ENCODE data around the gene HS3ST4. TPM values are rescaled to one million over a fixed set of nuclear protein-coding genes. Genes with fewer than 3 reads are reported as not detected.

HS3ST4 gene
- total and polyA plus RNA-seq, 10 of the 15 experiments (the other 5 are each of a cell fraction or from before 2014, with no cell fraction given): 0.05 TPM; not detected in 9

DNA sequence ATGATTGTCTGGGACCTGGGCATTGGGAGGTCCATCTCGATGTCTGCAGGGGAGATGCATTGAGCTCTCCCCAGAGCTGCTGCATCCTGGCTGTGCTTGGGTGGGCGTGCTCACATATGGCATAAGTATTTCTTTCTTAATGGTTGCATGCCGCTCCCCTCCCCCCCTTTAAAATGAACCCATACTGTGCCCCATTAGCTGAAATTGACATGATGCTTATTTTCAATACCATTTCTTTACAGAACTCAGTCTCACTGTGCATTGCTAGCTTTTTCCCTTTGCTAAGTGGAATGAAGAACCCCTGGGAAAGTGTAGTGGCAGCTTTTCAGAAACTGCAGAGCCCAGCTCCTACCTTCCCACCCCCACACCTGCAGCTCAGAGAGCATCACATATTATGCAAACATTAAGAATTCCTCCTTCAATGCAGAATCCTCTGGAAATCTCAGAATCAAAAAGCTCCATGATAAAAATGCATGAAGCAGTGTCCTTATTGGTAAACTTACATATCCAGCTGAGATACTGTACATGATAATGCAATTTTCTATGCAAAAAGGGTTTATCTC lies 56.4 kb downstream of the HS3ST4 start (continued):
- TF ChIP-seq MTA2 (IDR thresholded peaks at IDR 0.05; ENCODE audit: low read depth) (no peak), NFYA (IDR thresholded peaks at IDR 0.05; ENCODE audit: borderline replicate concordance, low read depth, low read length) (no peak), SRF (IDR thresholded peaks at IDR 0.05; ENCODE audit: low read depth in 2 of 2, low read length in 2 of 2) (no peak)

DNA sequence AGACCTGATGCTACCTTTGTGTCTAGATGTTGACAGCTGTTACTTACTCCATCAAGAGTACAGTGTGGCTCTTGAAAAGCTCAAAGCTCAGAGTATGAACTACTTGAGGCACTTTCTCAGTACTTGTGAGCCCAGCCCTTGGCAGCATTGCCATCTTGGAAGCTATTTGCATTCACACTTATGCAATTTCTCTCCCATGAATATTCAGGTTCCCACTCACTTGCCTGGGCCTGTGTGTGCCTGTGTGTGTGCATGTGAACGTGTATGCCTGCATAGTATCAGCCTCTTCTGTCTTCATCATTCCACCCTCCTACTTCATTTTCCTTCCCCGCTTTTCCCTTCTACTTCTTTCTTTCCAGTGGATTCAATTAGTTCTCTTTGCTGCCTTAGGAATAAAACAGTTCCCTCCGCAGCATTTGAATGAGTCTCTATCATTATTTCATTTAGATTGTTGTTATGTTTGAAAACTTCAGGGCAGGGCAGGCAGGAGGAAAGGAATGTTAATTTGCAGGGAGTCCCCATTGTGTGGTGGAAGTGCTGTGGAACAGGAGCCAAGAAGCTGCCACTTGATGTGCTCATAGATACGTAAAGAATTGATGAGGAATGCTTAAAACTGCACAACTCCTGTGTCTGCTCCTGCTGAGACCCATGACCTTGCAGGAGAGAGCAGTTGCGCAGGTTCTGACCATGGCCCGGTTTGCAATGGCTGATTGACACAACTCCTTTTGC lies 58.9 kb downstream of the HS3ST4 start:
- DNase-seq (ENCODE audit: low read depth, low spot score): no peak
- in situ Hi-C loops (cut with MboI) (no loop called here), intact Hi-C loops (cut with micrococcal nuclease; ENCODE audit: unreplicated experiment) (no loop called here)
- ATAC-seq: no peak
- 6% methylated on average over 6 of the region's 6 CpGs for WGBS (ENCODE audit: insufficient coverage, insufficient replicate concordance, low lambda C conversion rate, missing lambda C conversion rate)
- Histone ChIP-seq H3K79me2 (ENCODE audit: control insufficient read depth, insufficient read depth, low read length) (no peaks in the 10 kb centered on the region), H3K4me3 (no peak overlapping the region), H3K9me3 (replicated peaks; ENCODE audit: control insufficient read depth, insufficient read depth, low read length) (no peaks in the 10 kb centered on the region), H3K27ac (ENCODE audit: control insufficient read depth, insufficient read depth) (no peak overlapping the region), H2AFZ (ENCODE audit: control insufficient read depth, low read depth, low read length) (no peak overlapping the region), H3K27me3 (replicated peaks in 1 of 2; ENCODE audit: control insufficient read depth in 2 of 2, insufficient read depth in 2 of 2, low read length in 1 of 2) (no peaks in the 10 kb centered on the region), H3K4me2 (ENCODE audit: control insufficient read depth, insufficient read depth) (no peak overlapping the region), H3K4me1 (ENCODE audit: control insufficient read depth, insufficient read depth, low read length) (no peaks in the 10 kb centered on the region), H3K9ac (ENCODE audit: control insufficient read depth, insufficient read depth, low read length) (no peak overlapping the region), H3K36me3 (ENCODE audit: control insufficient read depth in 2 of 2, insufficient read depth in 2 of 2, low read length in 1 of 2) (no peaks in the 10 kb centered on the region), H4K20me1 (ENCODE audit: control insufficient read depth, insufficient read depth) (no peaks in the 10 kb centered on the region)
- ChIA-PET CTCF (no interaction called here), POLR2A (no interaction called here), RAD21 (ENCODE audit: unreplicated experiment) (no interaction called here), SMC1A (ENCODE audit: uncharacterized antibody, unreplicated experiment) (no interaction called here)
- FAIRE-seq: no peak
- BruUV-seq (replicated peaks): no TSS peak
- TF ChIP-seq, protein P1, sequence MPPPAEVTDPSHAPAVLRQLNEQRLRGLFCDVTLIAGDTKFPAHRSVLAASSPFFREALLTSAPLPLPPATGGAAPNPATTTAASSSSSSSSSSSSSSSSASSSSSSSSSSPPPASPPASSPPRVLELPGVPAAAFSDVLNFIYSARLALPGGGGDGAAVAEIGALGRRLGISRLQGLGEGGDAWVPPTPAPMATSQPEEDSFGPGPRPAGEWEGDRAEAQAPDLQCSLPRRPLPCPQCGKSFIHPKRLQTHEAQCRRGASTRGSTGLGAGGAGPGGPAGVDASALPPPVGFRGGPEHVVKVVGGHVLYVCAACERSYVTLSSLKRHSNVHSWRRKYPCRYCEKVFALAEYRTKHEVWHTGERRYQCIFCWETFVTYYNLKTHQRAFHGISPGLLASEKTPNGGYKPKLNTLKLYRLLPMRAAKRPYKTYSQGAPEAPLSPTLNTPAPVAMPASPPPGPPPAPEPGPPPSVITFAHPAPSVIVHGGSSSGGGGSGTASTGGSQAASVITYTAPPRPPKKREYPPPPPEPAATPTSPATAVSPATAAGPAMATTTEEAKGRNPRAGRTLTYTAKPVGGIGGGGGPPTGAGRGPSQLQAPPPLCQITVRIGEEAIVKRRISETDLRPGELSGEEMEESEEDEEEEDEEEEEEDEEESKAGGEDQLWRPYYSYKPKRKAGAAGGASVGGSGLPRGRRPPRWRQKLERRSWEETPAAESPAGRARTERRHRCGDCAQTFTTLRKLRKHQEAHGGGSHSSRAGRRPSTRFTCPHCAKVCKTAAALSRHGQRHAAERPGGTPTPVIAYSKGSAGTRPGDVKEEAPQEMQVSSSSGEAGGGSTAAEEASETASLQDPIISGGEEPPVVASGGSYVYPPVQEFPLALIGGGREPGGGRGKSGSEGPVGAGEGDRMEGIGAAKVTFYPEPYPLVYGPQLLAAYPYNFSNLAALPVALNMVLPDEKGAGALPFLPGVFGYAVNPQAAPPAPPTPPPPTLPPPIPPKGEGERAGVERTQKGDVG (CRISPR knock-in tag; IDR thresholded peaks at IDR 0.05): no peak
- no peak for TF ChIP-seq WRNIP1 (IDR thresholded peaks at IDR 0.05; ENCODE audit: borderline replicate concordance, low read depth, low read length)
- TF ChIP-seq TAF1 (IDR thresholded peaks at IDR 0.05; ENCODE audit: borderline replicate concordance, low read depth, low read length): no peak
- no peak for TF ChIP-seq POLR2AphosphoS2 (IDR thresholded peaks at IDR 0.05; ENCODE audit: low read depth, low read length)
- TF ChIP-seq, protein P2, sequence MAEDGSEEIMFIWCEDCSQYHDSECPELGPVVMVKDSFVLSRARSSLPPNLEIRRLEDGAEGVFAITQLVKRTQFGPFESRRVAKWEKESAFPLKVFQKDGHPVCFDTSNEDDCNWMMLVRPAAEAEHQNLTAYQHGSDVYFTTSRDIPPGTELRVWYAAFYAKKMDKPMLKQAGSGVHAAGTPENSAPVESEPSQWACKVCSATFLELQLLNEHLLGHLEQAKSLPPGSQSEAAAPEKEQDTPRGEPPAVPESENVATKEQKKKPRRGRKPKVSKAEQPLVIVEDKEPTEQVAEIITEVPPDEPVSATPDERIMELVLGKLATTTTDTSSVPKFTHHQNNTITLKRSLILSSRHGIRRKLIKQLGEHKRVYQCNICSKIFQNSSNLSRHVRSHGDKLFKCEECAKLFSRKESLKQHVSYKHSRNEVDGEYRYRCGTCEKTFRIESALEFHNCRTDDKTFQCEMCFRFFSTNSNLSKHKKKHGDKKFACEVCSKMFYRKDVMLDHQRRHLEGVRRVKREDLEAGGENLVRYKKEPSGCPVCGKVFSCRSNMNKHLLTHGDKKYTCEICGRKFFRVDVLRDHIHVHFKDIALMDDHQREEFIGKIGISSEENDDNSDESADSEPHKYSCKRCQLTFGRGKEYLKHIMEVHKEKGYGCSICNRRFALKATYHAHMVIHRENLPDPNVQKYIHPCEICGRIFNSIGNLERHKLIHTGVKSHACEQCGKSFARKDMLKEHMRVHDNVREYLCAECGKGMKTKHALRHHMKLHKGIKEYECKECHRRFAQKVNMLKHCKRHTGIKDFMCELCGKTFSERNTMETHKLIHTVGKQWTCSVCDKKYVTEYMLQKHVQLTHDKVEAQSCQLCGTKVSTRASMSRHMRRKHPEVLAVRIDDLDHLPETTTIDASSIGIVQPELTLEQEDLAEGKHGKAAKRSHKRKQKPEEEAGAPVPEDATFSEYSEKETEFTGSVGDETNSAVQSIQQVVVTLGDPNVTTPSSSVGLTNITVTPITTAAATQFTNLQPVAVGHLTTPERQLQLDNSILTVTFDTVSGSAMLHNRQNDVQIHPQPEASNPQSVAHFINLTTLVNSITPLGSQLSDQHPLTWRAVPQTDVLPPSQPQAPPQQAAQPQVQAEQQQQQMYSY (CRISPR knock-in tag; IDR thresholded peaks at IDR 0.05): no peak
- no peak for TF ChIP-seq SRF (IDR thresholded peaks at IDR 0.05; ENCODE audit: low read depth in 2 of 2, low read length in 2 of 2)
- TF ChIP-seq IRF4 (IDR thresholded peaks at IDR 0.05; ENCODE audit: low read depth, low read length): no peak
- no peak for TF ChIP-seq ZNF24 (IDR thresholded peaks at IDR 0.05)
- TF ChIP-seq NFYA (IDR thresholded peaks at IDR 0.05; ENCODE audit: borderline replicate concordance, low read depth, low read length): no peak
- no peak for TF ChIP-seq TARDBP (IDR thresholded peaks at IDR 0.05; ENCODE audit: borderline replicate concordance)
- no peak for TF ChIP-seq NFYB (IDR thresholded peaks at IDR 0.05; ENCODE audit: insufficient read depth, low read depth, low read length)
- TF ChIP-seq, protein P3, sequence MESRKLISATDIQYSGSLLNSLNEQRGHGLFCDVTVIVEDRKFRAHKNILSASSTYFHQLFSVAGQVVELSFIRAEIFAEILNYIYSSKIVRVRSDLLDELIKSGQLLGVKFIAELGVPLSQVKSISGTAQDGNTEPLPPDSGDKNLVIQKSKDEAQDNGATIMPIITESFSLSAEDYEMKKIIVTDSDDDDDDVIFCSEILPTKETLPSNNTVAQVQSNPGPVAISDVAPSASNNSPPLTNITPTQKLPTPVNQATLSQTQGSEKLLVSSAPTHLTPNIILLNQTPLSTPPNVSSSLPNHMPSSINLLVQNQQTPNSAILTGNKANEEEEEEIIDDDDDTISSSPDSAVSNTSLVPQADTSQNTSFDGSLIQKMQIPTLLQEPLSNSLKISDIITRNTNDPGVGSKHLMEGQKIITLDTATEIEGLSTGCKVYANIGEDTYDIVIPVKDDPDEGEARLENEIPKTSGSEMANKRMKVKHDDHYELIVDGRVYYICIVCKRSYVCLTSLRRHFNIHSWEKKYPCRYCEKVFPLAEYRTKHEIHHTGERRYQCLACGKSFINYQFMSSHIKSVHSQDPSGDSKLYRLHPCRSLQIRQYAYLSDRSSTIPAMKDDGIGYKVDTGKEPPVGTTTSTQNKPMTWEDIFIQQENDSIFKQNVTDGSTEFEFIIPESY (IDR thresholded peaks at IDR 0.05): no peak

All from GM12878 (cell line).